SHP77 (cell line): ENCODE measurements around the gene ATP2A2.
"Not testable (repeated sequence)": the region's sequence is repeated elsewhere in the genome, so short reads cannot be mapped to it uniquely, and the experiment has no call there.

ENCODE experiments used
- DNase-seq, 2 experiments: peaks; one replicate each; lab custom pipeline; 2025; lab: John Stamatoyannopoulos, UW

ATP2A2 gene

DNA sequence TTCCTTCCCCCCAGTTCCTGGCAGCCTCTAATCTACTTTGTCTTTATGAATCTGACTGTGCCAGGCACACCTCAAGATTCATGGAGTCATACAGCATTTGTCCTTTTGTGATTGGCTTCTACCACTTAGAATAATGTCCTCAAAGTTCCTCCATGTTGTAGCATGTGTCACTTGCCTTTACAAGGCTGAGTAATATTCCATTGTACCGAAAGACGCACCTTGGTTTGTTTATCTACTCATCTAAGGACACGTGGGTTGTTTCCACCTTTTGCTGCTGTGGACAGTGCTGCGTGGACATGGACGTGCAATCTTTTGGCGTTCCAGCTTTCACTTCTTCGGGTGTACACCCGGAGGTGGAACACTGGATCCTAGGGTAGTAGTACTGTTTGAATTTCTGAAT, 88.9 kb downstream of the ATP2A2 start:
- no peak for DNase-seq

DNA sequence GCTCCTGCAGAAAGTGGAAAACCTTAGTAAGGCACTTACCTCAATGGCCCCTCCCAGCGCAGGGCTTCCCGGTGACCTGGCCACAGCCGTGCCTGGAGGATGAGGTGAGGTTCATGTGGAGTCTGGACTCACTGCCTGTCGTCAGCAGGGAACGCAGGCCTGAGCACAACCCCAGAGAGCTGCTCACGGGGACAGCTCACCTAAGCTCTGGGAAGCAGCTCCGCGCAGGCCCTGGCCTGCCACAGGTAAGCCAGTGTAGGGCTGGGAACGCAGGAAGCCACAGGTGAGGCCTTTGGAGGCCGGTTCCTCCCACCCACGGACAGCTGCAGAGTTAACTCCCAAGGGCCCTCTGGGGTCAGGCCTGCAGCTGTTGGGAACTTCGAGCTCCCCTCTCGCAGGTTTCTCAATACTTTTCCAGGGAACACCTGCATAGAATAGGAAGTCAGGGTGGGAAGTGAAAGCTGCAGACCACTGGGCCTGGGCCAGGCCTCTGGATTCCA, 89.7 kb downstream of the ATP2A2 start:
- DNase-seq: no peak

DNA sequence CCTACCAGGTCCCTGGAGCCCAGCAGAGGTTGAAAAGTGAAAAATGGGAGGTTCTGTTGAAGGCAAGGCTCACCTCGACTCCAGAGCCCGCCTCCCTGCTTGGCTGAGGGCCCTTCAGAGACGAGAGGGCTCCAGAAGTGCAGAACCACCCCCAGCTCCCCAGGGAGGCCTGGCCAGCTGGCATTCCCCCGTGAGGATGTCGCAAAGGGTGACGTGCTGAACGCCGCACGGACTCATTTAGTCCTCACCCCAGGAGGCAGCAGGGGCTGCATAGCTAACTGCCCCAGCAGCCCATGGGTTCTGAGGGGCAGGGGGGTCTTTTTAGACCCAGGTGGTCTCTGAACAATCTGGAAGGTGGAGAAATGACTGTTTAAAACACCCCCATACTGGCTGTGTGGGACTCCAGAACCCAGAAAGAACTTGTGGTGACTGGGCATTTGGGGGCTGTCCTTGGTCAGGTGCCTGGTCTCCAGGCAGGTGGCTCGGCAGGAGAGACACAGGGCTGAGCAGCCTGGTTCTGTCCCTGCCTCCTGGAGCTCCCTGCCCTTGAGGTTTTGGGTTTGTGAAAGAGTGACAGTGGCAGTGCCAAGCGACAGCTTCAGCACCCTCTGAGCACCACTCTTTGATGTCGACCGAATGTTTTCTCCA, 90.5 kb downstream of the ATP2A2 start:
- DNase-seq: no peak

DNA sequence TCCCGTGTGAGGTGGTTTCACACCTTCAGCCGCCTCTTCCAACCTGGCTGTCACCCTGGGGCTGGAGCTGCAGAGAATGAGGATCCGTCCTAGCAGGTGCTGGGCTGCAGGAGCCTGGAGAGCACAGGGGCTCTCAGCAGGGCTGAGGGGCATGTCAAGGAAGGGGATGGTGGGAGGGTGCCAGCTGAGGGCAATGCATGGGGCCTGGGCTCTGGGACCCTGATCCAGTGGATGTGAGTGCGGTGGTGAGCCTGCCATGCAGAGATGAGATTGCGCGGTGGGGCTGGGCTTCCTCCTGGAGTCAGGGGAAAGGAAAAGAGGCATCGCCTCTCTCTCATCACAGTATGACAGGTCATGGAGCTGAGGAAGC, 91.0 kb downstream of the ATP2A2 start:
- DNase-seq: no peak

DNA sequence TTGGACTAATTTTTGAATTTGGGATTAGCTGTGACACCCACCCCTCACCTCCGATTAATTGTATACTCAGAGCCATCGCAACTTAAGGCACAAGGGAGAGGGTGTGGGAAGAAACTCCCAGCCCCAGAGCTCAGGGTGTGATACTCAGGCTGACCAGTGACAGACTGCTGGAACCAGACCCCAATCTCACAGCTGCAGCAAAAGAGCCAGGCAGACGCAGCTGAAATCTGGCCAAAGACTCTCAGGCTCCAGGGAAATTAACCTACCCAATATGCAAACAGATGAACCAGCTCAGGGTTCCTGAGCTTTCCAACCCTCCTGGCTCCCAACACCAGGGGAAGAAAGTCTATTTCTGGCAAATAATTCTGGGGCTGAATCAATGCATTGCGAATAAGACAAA, 92.0 kb downstream of the ATP2A2 start:
- DNase-seq: no peak

DNA sequence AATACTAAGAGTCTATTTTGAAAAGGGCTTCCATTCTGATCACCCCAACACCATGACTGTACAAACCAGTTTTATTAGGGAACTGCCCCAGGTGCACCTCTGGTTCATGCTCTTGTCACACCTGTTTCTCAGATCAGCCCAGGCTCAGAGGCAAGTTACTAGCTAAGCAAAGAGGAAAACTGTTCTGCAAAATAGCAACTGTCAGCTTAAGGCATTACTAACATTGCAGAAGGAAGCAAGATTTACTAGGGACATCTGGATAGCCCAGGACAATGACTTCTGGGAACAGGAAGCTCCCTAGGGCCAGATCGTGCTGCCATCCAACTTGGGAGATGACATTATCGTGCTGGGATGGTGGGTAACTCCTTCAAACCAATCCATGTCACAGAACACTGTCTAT, 92.4 kb downstream of the ATP2A2 start:
- DNase-seq: no peak

DNA sequence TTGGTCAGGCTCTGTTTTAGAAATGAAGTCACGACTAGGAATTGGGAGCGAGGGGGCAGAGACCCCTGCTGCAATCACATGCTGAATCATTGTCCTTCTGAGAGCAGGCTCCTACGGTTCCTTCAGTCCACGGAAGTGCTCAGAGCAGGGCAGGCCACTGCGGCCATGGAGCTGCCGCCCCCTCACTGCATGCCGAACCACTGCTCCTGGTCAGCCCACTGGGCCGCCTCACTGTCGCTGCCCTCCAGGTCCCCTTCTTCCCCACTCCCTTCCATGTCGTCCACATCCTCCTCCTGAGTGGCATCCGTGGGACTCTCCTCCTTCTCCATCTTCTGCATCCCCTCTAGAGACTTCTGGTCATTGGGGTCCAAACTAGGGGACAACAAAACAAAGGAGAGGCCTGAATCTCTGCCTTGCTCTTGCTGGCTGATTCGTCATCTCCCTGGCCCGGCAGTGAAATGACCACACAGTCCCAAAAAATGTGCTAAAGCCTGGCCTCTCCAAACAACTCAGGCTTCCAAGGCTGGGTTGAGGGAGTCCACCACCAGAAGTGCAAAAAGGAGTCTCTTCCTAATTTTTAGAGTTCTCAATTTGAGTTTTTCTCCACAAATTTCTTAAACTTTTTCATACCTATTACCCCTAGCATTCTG, 93.0 kb downstream of the ATP2A2 start:
- DNase-seq: no peak

DNA sequence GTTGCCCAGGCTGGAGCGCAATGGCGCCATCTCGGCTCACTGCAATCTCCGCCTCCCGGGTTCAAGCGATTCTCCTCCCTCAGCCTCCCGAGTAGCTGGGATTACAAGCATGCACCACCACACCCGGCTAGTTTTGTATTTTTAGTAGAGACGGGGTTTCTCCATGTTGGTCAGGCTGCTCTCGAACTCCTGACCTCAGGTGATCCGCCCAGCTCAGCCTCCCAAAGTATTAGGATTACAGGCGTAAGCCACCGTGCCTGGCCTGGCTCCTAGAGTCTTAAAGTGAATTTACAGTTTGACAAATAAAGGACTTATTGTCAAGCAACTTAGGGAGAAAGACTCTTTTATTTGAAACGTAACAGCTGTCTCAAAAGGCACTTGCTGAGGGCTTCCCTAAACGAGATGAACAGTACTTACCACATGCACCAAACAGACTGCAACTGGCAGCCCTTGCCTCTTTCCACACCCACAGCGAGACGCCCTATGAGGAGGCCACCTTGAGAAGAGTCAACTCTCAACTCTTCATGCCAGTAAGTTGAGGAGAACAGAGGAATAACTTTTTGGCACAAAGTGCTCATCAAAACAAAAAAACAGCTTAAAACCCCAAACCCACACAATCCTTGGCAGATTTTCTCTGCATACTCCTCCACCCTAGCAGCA, 97.2 kb downstream of the ATP2A2 start:
- DNase-seq: not testable (repeated sequence)

DNA sequence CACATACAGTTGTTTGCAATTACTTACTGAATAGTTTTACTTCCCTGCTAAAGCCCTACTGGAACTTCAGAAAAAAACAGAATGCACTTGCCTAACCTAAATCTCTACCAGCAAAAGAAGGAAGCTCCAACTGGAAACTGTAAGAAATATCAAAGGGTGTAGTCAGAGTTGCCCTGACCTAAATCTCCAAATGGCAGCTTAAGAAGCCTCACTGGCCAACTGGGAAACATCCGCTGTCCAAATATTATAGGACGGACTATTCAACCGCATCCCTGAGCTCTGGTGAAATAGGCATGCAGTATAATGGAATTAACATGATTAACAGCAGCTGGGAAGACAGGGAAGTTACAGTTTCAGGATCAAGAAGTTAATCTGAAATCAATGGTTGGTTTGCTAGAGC, 98.2 kb downstream of the ATP2A2 start:
- DNase-seq: no peak

DNA sequence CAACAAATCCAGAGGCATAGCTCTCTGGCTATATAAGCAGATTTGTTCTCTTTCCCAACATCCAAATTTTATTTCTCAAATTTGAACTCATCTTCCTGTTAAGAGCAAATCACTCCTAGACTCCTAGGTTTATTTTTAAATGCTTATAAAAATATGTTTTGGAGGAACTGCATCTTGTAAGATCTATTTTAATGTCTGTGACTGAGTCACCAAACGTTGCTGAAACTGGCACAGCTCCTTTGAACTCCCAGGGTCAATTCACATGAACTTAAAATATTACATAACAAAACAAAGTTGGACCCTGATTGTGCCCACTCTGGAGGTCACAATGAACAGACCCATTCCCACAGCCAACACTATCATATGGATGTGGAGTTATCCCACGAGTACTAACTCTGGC, 98.6 kb downstream of the ATP2A2 start:
- no peak for DNase-seq

DNA sequence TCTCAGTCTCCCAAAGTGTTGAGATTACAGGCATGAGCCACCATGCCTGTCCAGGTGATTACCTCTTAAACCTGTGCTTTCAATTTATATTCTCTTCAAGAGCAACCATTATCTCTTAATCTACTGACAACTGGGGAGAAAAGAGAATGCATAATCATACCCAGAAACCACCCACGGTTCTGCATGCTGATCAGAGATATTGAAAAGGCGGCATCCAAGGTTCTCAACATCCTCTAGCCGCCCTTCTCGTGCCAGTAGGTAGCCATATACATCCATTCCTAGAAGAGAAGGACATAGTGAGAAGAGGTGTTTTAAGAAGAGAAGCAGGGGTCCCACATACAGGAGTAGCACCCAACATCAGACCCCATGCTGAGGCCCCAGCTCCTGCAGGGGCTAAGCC, 101.6 kb downstream of the ATP2A2 start:
- no peak for DNase-seq
